HG03025 (cell line): ENCODE results near the gene RBM18.

ENCODE experiments used
- ATAC-seq: cut with Tn5 transposase; IDR thresholded peaks from one replicate; pipeline ENCODE4 v1.9.1; 2021; ENCODE audit warnings: mild to moderate bottlenecking, moderate library complexity; ENCODE audit not compliant: unreplicated experiment, low FRiP score

RBM18 gene

GRCh38 chr9:122225312-122226141 is 39.1 kb downstream of the RBM18 start:
- no peak for ATAC-seq

- no peak for ATAC-seq
These were observed 41.2 kb downstream of the RBM18 start for GRCh38 chr9:122223435-122223834.

- ATAC-seq = no peak
These were observed 41.8 kb downstream of the RBM18 start for GRCh38 chr9:122222791-122223190.

- no peak for ATAC-seq
These were observed 43.3 kb downstream of the RBM18 start for GRCh38 chr9:122221183-122221811.

DNA sequence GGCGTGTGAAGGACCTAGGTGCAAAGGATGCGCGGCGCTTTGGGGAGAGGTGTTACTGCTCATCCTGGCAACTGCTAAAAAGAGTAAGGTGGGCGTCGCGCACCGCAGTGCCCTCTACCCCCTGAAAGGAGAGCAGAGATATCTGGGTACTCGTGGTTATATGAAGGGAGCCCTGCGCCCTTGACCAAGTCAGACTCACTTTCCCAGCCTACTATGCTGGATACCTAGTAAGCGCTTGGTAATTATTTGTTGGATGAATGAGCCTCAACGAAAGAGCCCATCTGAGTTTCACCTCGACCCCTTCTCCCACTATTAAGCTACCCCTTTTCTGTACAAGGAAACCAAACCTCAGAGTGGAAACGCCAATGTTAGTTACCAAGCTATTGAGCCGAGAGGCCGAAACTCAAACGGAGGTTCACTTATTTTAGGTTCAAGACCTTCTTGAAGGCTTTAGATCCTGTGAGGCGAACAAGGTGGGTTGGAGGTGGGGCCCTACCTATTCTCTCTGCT is 43.9 kb downstream of the RBM18 start:
- no peak for ATAC-seq

GRCh38 chr9:122219856-122220672 is 44.6 kb downstream of the RBM18 start:
- ATAC-seq = no peak

- no peak for ATAC-seq
These were observed 45.4 kb downstream of the RBM18 start for GRCh38 chr9:122218935-122219855.

- ATAC-seq = no peak
These were observed 46.3 kb downstream of the RBM18 start for GRCh38 chr9:122218071-122218934.

DNA sequence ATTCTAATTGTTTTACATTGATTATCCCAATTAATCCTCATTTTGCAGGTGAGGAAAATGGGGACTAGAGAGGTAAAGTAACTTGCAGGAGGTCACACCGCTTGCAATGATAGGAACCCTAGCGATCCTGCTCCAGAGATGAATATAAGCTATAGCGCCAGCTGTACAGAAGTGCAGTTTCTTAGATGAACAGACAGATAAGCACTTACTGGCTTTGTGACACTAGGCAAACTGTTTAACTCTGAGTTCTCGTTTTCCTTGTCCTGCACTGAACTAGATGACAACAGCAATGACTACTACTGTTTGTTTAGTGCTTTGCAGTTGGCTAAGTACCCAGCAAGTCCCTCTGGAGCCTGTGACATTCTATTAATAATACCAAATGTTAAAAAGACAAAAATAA is 47.0 kb downstream of the RBM18 start:
- ATAC-seq = no peak

DNA sequence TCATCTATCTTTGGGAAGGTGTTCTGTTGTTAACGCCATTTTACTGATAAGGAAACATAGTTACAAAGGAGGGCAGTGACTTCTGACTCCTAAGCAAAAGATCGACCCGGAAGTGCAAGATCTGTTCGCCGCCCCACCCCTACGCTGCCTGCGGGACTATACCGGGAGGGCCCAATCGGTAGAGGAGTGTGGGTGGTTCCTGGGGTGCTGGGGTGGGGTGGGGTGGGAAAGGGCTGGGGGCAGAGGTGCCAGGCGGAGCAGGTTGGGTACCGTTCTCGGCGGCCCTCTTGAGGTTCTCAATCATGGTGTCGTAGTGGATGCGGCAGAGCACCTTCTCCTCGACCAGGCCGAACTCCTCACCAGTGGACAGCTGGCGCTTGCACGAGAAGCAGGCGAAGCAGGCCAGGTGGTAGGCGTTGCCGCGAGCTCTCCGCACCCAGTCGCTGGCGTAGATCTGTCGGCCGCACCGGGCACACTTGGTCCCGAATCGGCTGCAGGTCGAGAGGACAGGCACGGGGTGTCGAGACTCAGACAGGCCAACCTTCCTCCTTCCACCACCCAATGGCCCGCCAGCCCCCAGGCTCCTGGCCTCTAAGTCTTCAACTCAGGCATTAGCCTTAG is 47.7 kb downstream of the RBM18 start:
- no peak for ATAC-seq

DNA sequence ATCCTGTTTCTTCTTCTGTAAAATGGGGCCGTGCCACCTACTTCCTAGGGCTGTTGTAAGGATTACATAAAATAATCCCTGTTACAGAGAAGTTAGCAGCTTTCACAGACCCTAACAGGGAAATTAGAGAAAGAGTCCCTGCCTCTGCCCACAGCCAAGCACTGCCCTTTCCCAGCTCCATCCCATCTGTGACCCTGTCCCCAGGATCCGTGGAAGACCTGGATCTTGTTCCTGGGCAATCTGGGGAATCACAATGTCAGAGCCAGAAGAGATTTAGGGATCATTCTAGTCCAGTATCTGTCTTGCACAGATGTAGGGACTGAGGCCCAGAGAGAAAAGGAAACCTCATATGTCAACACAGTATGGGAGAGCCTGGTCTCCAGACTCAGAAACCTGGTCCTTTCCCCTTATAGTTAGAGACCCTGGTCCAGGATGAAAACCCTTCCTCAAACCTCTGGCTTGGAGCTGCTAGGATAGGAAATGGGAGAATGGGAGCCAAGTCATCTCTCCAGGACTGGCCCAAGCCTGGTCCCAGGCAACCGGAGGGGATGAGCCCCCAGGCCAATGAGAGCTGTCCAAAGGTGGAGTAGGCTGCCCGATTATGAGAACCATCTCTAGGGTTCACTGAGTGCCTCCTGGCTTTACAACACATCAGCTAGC is 48.4 kb downstream of the RBM18 start:
- no peak for ATAC-seq

DNA sequence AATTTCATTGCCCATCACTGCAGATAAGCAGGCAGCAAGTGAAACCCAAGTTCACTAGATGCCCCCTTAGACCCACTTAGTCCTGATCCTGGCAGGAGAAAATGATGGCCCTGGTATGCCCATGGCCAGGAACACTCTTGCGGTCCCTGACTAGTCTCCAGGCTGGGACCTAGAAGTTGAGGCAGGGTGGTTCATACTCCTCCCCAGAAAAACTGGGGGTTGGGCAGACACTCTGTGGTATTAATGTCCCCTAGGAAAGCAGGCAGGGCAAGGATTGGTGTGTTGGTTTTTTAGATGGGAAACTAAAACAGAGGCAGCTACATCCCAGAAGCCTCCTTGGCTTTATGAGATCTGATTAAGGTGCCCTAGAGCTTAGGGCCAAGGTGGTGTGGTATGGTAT is 49.0 kb downstream of the RBM18 start:
- ATAC-seq = no peak

- no peak for ATAC-seq
These were observed 50.1 kb downstream of the RBM18 start for GRCh38 chr9:122214507-122214906.

- no peak for ATAC-seq
These were observed 50.8 kb downstream of the RBM18 start for GRCh38 chr9:122213589-122214413.

DNA sequence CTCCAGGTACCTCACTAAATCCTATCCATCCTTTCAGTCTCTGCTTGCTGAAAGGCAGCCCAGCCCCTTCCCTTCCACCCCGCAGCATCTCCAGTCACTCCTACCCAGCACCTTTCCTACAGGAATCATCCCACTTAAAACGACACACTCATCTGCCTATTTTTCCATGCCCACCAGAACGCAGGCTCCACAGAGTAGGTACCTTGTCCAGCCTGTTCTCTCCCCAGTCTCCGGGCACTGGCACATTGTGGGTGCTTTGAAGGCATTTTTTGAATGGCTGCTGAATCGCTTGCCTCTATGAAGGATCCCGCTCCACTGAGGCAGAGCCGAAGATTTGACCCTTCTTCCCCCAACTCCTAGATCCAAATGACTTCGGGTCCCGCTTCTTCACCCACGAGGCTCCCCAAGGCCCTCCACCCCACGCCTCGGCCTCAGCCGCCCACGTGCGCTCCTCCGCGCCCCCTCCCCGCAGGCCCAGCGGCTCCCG is 51.5 kb downstream of the RBM18 start:
- no peak for ATAC-seq

DNA sequence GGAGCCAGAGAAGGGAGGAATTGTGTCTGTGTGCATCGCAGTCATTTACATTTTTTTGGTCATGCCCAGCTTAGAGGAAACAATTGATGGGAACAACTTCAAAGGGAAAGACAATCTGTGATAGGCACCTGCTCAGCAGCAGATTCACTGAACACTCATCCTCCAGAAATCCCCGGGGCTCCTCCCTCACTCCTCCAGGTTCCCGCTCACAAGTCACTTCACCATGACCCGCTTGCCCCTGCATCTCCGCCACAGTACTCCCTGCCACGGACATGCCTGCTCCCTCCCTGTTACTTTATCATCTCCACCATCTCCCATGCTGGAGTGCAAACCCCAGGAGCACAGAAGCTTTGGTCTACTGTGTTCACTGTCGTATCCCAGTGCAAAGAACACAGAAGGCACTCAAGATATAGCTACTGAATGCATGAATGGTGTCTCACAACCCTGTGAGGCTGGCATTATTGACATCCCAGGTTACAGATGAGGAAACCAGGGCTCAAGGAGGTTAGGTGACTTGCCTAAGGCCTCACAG is 52.1 kb downstream of the RBM18 start:
- no peak for ATAC-seq

- no peak for ATAC-seq
These were observed 55.2 kb downstream of the RBM18 start for GRCh38 chr9:122209451-122209850.
